Muscle layer of colon (tissue), 2 donors: ENCODE data around the gene CAMK2G.

Experiments
- H3K27ac ChIP-seq: one replicate; pipeline ENCODE4 v1.7.0; 2013; ENCODE audit warnings: low read depth, mild to moderate bottlenecking, low read length, moderate library complexity
- H3K27me3 ChIP-seq, 2 donors: one replicate each; pipeline ENCODE4 v1.7.0; 2013; ENCODE audit warnings: low read length in 2 of 2, mild to moderate bottlenecking in 2 of 2; ENCODE audit not compliant: insufficient read depth in 2 of 2, control insufficient read depth in 1 of 2
- H3K36me3 ChIP-seq: one replicate; pipeline ENCODE4 v1.7.0; 2013; ENCODE audit warnings: mild to moderate bottlenecking, low read length; ENCODE audit not compliant: insufficient read depth
- H3K4me1 ChIP-seq: one replicate; pipeline ENCODE4 v1.7.0; 2013; ENCODE audit warnings: mild to moderate bottlenecking, low read length; ENCODE audit not compliant: insufficient read depth
- H3K4me3 ChIP-seq, 2 donors: one replicate each; pipeline ENCODE4 v1.7.0; 2013; ENCODE audit warnings: low read length in 2 of 2, low read depth in 1 of 2, mild to moderate bottlenecking in 1 of 2, moderate library complexity in 1 of 2
- H3K9ac ChIP-seq: one replicate; pipeline ENCODE4 v1.7.0; 2013; ENCODE audit warnings: low read length
- H3K9me3 ChIP-seq: one replicate; pipeline ENCODE4 v1.7.0; 2013; ENCODE audit warnings: mild to moderate bottlenecking, low read length
- donor health status: abdominal sarcoma.
- donor health status: Adenocarcinoma of cecum.

The CAMK2G gene

DNA sequence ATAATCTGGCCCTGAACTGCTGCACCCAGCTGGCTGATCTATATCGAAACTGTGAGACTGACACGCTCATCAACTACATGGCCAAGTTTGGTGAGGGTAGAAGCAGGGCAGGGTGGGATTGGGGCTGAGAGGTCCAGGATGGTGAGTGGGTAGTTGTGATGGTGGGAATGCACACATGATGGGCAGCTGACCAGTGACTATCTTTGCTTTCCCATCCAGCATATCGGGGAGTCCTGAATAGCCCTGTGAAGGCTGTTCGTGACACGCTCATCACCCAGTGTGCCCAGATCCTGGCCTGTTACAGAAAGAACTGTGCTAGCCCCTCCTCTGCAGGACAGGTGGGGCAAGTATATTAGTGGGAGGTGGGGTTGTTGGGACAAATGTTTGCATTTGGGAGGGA lies 105.0 kb downstream of the CAMK2G start:
- H3K4me1 ChIP-seq: peaks cover 17% of the 10 kb centered on the region
- no peaks in the 10 kb centered on the region for H3K9me3 ChIP-seq
- H3K27me3 ChIP-seq: no peaks in the 10 kb centered on the region
- H3K9ac ChIP-seq: no peak overlapping the region
- H3K4me3 ChIP-seq: no peak overlapping the region
- H3K36me3 ChIP-seq: peaks cover 63% of the 10 kb centered on the region
- H3K27ac ChIP-seq: no peak overlapping the region

DNA sequence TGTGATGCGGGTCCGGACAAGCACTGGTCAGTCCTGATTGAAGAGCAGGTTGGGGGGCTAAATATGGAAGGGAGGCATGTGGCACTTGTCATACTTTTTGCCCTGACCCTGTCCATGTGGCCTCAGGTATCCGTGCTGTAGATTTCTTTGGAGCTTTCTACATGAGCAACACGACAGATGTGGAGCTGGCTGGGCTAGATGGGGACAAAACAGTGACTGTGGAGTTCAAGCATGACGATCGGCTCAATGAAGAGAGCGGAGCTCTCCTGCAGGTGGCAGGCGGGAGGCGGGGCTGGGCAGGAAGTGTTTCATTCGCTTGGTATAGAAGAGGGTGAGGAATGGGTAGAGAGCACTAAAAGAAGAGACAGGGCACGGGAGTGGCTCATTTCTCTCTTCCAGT lies 105.5 kb downstream of the CAMK2G start:
- no peaks in the 10 kb centered on the region for H3K27me3 ChIP-seq
- peaks cover 67% of the 10 kb centered on the region for H3K36me3 ChIP-seq
- H3K27ac ChIP-seq: no peak overlapping the region
- H3K9ac ChIP-seq: no peak overlapping the region
- H3K4me1 ChIP-seq: peaks cover 12% of the 10 kb centered on the region
- H3K9me3 ChIP-seq: no peaks in the 10 kb centered on the region
- no peak overlapping the region for H3K4me3 ChIP-seq

DNA sequence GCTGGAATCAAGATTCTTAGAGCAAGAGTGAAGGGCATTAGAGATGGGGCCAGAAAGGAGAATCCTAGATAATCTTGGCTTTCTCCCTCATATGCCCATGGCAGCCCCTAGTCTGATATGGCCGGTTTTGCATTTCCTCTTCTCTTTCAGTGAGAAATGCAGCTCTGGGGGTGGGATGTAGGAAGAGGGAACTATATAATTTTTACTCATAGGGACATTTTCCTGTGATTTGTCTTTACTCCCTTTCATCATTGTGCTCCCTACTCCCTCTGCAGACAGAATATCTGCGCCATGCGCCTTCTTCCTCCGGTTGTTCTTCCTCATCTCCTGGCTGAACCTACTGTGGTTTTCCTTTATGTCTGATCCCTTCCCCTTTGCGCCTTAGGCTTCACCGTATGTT lies 109.3 kb downstream of the CAMK2G start:
- no peaks in the 10 kb centered on the region for H3K27me3 ChIP-seq
- H3K9me3 ChIP-seq: no peaks in the 10 kb centered on the region
- H3K9ac ChIP-seq: no peak overlapping the region
- no peak overlapping the region for H3K4me3 ChIP-seq
- peaks cover 91% of the 10 kb centered on the region for H3K36me3 ChIP-seq
- H3K4me1 ChIP-seq: no peaks in the 10 kb centered on the region
- H3K27ac ChIP-seq: no peak overlapping the region

DNA sequence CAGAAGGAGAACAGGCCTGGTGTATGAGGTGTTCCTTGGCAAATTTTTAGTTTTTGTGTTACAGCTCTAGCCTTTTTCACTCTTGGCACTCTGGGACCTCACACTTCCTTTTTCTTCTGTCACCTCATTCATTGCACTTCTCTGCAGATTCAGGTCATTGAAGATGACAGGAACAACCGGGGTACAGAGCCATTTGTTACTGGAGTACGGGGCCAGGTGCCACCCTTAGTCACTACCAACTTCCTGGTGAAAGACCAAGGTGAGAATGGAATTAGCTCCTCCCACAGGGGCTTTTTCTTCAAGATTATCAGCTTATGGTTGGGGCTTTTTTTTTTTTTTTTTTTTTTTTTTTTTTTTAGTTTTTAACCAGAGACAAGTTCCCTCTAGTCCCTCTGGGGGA lies 111.0 kb downstream of the CAMK2G start:
- Histone ChIP-seq H3K27me3 (no peaks in the 10 kb centered on the region), H3K9me3 (no peaks in the 10 kb centered on the region), H3K9ac (no peak overlapping the region), H3K36me3 (peaks cover 88% of the 10 kb centered on the region), H3K27ac (no peak overlapping the region), H3K4me1 (no peaks in the 10 kb centered on the region), H3K4me3 (no peak overlapping the region)

DNA sequence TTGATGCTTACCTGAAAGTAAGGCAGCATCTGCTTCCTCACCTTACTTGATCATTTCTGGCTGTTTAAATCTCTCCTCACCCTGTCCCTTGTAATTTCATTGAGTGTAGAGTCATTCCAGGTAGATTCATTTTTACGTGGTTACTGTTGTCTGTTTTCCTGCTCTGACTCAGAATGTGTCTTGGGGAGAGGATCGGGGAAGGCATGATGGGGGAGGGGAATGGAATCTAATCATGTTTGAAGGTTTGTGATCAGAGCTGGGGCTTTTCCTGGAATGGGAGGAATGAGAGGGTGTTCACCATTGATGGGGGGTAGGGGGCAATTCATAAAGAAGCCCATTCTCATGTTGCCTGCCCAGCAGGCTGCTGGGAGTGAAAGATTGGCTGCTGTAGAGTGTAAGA lies 111.4 kb downstream of the CAMK2G start:
- H3K27me3 ChIP-seq: no peaks in the 10 kb centered on the region
- H3K9me3 ChIP-seq: no peaks in the 10 kb centered on the region
- peaks cover 87% of the 10 kb centered on the region for H3K36me3 ChIP-seq
- H3K27ac ChIP-seq: no peak overlapping the region
- no peak overlapping the region for H3K4me3 ChIP-seq
- H3K4me1 ChIP-seq: no peaks in the 10 kb centered on the region
- H3K9ac ChIP-seq: no peak overlapping the region
